Pancreas (tissue), 10 donors: Measurements from ENCODE around the gene PRKACB. TPM values are rescaled to one million over a fixed set of nuclear protein-coding genes. Genes with fewer than 3 reads are reported as not detected.

Experiments used
- ATAC-seq, 4 donors: fragments of 200-7000 bp; cut with Tn5 transposase; one replicate each; pipeline versions ENCODE4 v1.8.0 to v1.9.1; 2020; ENCODE audit warnings: mild to moderate bottlenecking in 4 of 4, moderate library complexity in 4 of 4
- DNase-seq, 6 donors: peaks; one replicate each; pipeline ENCODE4 v3.0.0-alpha.2; 2020
- FAIRE-seq: peaks from 2 replicates; lab custom pipeline; 2012; peaks lifted over from hg19 to GRCh38; lab: Jason Lieb, UNC
- H3K27ac ChIP-seq, 4 donors: fragments of 200-600 bp; sonication (generic); 1 replicate in 3 of 4; 2 replicates in 1 of 4; pipeline versions ENCODE4 v1.5.0 to v1.8.0; 2020
- H3K27me3 ChIP-seq, 4 donors: fragments of 200-600 bp; one replicate each; pipeline ENCODE4 v1.8.0; 2021
- H3K36me3 ChIP-seq, 3 donors: fragments of 200-600 bp; sonication (generic) in 1 of 3; one replicate each; pipeline versions ENCODE4 v1.5.0 to v1.8.0; 2020 to 2021
- H3K4me1 ChIP-seq, 3 donors: fragments of 200-600 bp; one replicate each; pipeline ENCODE4 v1.8.0; 2021
- H3K4me3 ChIP-seq, 4 donors: fragments of 200-600 bp; sonication (generic) in 2 of 4; one replicate each; pipeline versions ENCODE4 v1.5.0 to v1.8.0; 2020 to 2021
- H3K9me3 ChIP-seq, 4 donors: fragments of 200-600 bp; one replicate each; pipeline ENCODE4 v1.8.0; 2021
- CTCF ChIP-seq, 4 donors: fragments of 200-600 bp; sonication (generic) in 3 of 4; IDR thresholded peaks; one replicate each; pipeline versions ENCODE4 v1.5.0 to v1.8.0; 2021; ENCODE audit warnings: antibody characterized with exemption in 4 of 4
- WGBS, 2 donors: extraction: QIAGEN DNeasy Blood & Tissue Kit; methylation state at CpG; one replicate each; pipeline ENCODE4 v1.1.7; 2013; 5-methylcytosine and 5-hydroxymethylcytosine counted together
- intact Hi-C, 3 donors: fragments of 100-400 bp; cut with DNase I; formaldehyde crosslinking; loops; one replicate each; pipeline versions ENCODE4 v1.11.1 to v1.14.2; 2022
- polyA plus RNA-seq, 2 donors: library from polyadenylated mRNA; stranded (reverse); fragments of 200-250 nt; gene quantifications; one replicate each; pipeline ENCODE4 v1.2.3, GENCODE V29; 2013
- total RNA-seq, 6 donors: library from RNA; stranded (reverse); fragmentation: NEBNext Ultra II Directional in 4 of 6; extraction: Animal tissue kit (Norgen Biotek cat#: 25700) in 4 of 6; gene quantifications; one replicate each; pipeline versions ENCODE4 v1.2.1 to v1.2.4, GENCODE V29; 2021 to 2023
- donor health status: healthy with polysubstance abuse.
- donor health status: DM: no; HTN: no; CAD: no; lungs with moderate emphysema.
- donor health status: DM: no; HTN: no; CAD: no.
- donor health status: control.
- donor health status: control.
- donor health status: Bipolar disorder and iron deficiency.
- donor health status: DM: yes; HTN: yes; CAD: no.
- donor health status: DM: no; HTN: no; CAD: no.
- donor health status: DM: no; HTN: no; CAD: no.
- donor health status: DM: yes; HTN: yes; CAD: no.

Gene PRKACB
- total and polyA plus RNA-seq, 8 donors, result 7.3 to 29.7 (median 14.0) TPM

GRCh38 chr1:84254703-84255238, 110.7 kb downstream of the PRKACB start:
- Histone ChIP-seq H3K36me3 (no peaks in the 10 kb centered on the region), H3K4me1 (peaks cover 0 to 6% (median 0%) of the 10 kb centered on the region in 3 donors), H3K4me3 (no peak overlapping the region), H3K9me3 (no peaks in the 10 kb centered on the region), H3K27me3 (no peaks in the 10 kb centered on the region), H3K27ac (peak overlapping the region in 1 of 4 donors; percentile 70)
- ATAC-seq (no peak), DNase-seq (no peak), FAIRE-seq (no peak)
- intact Hi-C loops, result no loop called here
- TF ChIP-seq CTCF (IDR thresholded peaks at IDR 0.05), result no peak
- WGBS, 2 donors, result 98 to 99% methylated on average over 2 of the region's 2 CpGs

- Histone ChIP-seq H3K27ac (no peak overlapping the region), H3K4me1 (peaks cover 6 to 10% (median 6%) of the 10 kb centered on the region in 3 donors), H3K9me3 (no peaks in the 10 kb centered on the region), H3K27me3 (no peaks in the 10 kb centered on the region), H3K4me3 (no peak overlapping the region), H3K36me3 (no peaks in the 10 kb centered on the region)
- ATAC-seq, result no peak
- no peak for TF ChIP-seq CTCF (IDR thresholded peaks at IDR 0.05)
- intact Hi-C loops, result no loop called here
- no peak for FAIRE-seq
- no peak for DNase-seq
These were observed 111.5 kb downstream of the PRKACB start for GRCh38 chr1:84255582-84255981.

GRCh38 chr1:84257617-84258016, 113.5 kb downstream of the PRKACB start:
- no peaks in the 10 kb centered on the region for H3K9me3 ChIP-seq
- peaks cover 6 to 20% (median 10%) of the 10 kb centered on the region in 3 donors for H3K4me1 ChIP-seq
- ATAC-seq, result no peak
- no peak overlapping the region for H3K27ac ChIP-seq
- 65 to 68% methylated on average over 2 of the region's 2 CpGs for WGBS, 2 donors
- no peak for FAIRE-seq
- intact Hi-C loops, result no loop called here
- no peak for DNase-seq
- no peak for TF ChIP-seq CTCF (IDR thresholded peaks at IDR 0.05)
- no peak overlapping the region for H3K4me3 ChIP-seq
- H3K27me3 ChIP-seq, result no peaks in the 10 kb centered on the region
- H3K36me3 ChIP-seq, result no peaks in the 10 kb centered on the region

GRCh38 chr1:84259376-84259775, 115.3 kb downstream of the PRKACB start:
- TF ChIP-seq CTCF (IDR thresholded peaks at IDR 0.05), result no peak
- ATAC-seq (no peak), DNase-seq (no peak), FAIRE-seq (no peak)
- WGBS, 2 donors, result 97 to 100% methylated on average over 2 of the region's 2 CpGs
- no peaks in the 10 kb centered on the region for H3K9me3 ChIP-seq
- no peaks in the 10 kb centered on the region for H3K36me3 ChIP-seq
- H3K27ac ChIP-seq, result peak overlapping the region in 1 of 4 donors; percentile 67
- H3K27me3 ChIP-seq, result no peaks in the 10 kb centered on the region
- no peak overlapping the region for H3K4me3 ChIP-seq
- intact Hi-C loops, result no loop called here
- H3K4me1 ChIP-seq, result peaks cover 6 to 15% (median 10%) of the 10 kb centered on the region in 3 donors

- Histone ChIP-seq H3K27ac (peak overlapping the region in 2 of 4 donors; percentile 50 to 67), H3K27me3 (no peaks in the 10 kb centered on the region), H3K4me3 (no peak overlapping the region), H3K36me3 (no peaks in the 10 kb centered on the region), H3K9me3 (no peaks in the 10 kb centered on the region), H3K4me1 (peaks cover 6 to 14% (median 10%) of the 10 kb centered on the region in 3 donors)
- FAIRE-seq, result no peak
- intact Hi-C loops, result no loop called here
- ATAC-seq, result peak in 2 of 4 donors; percentile 20 to 30
- no peak for DNase-seq
- WGBS, 2 donors, result 91% methylated on average over 2 of the region's 2 CpGs
- TF ChIP-seq CTCF (IDR thresholded peaks at IDR 0.05), result no peak
These were observed 115.9 kb downstream of the PRKACB start for GRCh38 chr1:84259989-84260388.
